HepG2 (cell line): ENCODE data around the gene LCAT. TPM values are rescaled to one million over a fixed set of nuclear protein-coding genes. Genes with fewer than 3 reads are reported as not detected.
A peak's percentile ranks its signal among the peaks of the same experiment; 100 is the strongest.

Experiments
- ATRX ChIP-seq: sonication (generic); formaldehyde crosslinking; IDR thresholded peaks from 2 replicates; pipeline ENCODE4 v1.4.0; 2020; ENCODE audit warnings: missing genetic modification reagents, borderline replicate concordance
- HDAC6 ChIP-seq: fragments of 200-600 bp; sonication (generic); IDR thresholded peaks from 2 replicates; pipeline ENCODE4 v1.7.0; 2017; ENCODE audit warnings: mild to moderate bottlenecking, antibody characterized with exemption, low read length, low read depth
- NFATC3 ChIP-seq: sonication (generic); formaldehyde crosslinking; IDR thresholded peaks from 2 replicates; pipeline ENCODE4 v1.5.1; 2020; ENCODE audit warnings: mild to moderate bottlenecking, missing genetic modification reagents
- PITX1 ChIP-seq: sonication (generic); formaldehyde crosslinking; IDR thresholded peaks from 2 replicates; pipeline ENCODE4 v1.5.1; 2020; ENCODE audit warnings: mild to moderate bottlenecking, missing genetic modification reagents
- SNRNP70 ChIP-seq: fragments of 200-400 bp; formaldehyde crosslinking; IDR thresholded peaks from 2 replicates; pipeline ENCODE4 v1.6.1; 2017; ENCODE audit warnings: mild to moderate bottlenecking, low read depth, low read length, moderate library complexity
- ZBTB1 ChIP-seq: sonication (generic); formaldehyde crosslinking; IDR thresholded peaks from 2 replicates; pipeline ENCODE4 v1.4.0; 2020; ENCODE audit warnings: missing genetic modification reagents, borderline replicate concordance
- ZNF530 ChIP-seq: sonication (generic); formaldehyde crosslinking; IDR thresholded peaks from 2 replicates; pipeline ENCODE4 v1.5.0; 2020; ENCODE audit warnings: low read depth, mild to moderate bottlenecking, missing genetic modification reagents
- ZNF839 ChIP-seq: sonication (generic); formaldehyde crosslinking; IDR thresholded peaks from 2 replicates; pipeline ENCODE4 v1.4.0; 2020; ENCODE audit warnings: missing genetic modification reagents, mild to moderate bottlenecking, borderline replicate concordance
- polyA plus RNA-seq, 8 experiments: library from polyadenylated mRNA; depleted of rRNA in 3 of 8; stranded (reverse) in 7 of 8; unstranded in 1 of 8; fragments of >200 nt; fragmentation: Illumina TruSeq in 4 of 8; extraction: Trizol in 4 of 8; gene quantifications; 2 replicates each; pipeline versions ENCODE4 v1.2.1 to v1.2.3, GENCODE V29; 2011 to 2016; ENCODE audit warnings: low read depth in 4 of 8, missing spikeins in 1 of 8, mixed read lengths in 1 of 8; ENCODE audit not compliant: insufficient read depth in 1 of 8
- total RNA-seq, 5 experiments: library from RNA; depleted of rRNA; stranded (reverse); fragments of >200 nt; fragmentation: Illumina TruSeq; extraction: Trizol; gene quantifications; 2 replicates each; pipeline ENCODE4 v1.2.3, GENCODE V29; 2016; ENCODE audit warnings: low read depth in 1 of 5
- TF ChIP-seq, protein P1 (sequence below): sonication (generic); formaldehyde crosslinking; IDR thresholded peaks from 2 replicates; pipeline ENCODE4 v1.4.0; 2020; ENCODE audit warnings: missing genetic modification reagents
- TF ChIP-seq, protein P2 (sequence below): sonication (generic); formaldehyde crosslinking; IDR thresholded peaks from 2 replicates; pipeline ENCODE4 v1.4.0; 2020; ENCODE audit warnings: missing genetic modification reagents
- TF ChIP-seq, protein P3 (sequence below): sonication (generic); formaldehyde crosslinking; IDR thresholded peaks from 2 replicates; pipeline ENCODE4 v1.5.0; 2020; ENCODE audit warnings: mild to moderate bottlenecking, missing genetic modification reagents, borderline replicate concordance
- TF ChIP-seq, protein P4 (sequence below): sonication (generic); formaldehyde crosslinking; IDR thresholded peaks from 2 replicates; pipeline ENCODE4 v1.4.0; 2020; ENCODE audit warnings: missing genetic modification reagents
- TF ChIP-seq, protein P5 (sequence below): sonication (generic); formaldehyde crosslinking; conservative IDR thresholded peaks from 2 replicates; pipeline ENCODE4 v1.8.0; 2022; ENCODE audit warnings: missing genetic modification reagents
- TF ChIP-seq, protein P6 (sequence below): sonication (generic); formaldehyde crosslinking; conservative IDR thresholded peaks from 2 replicates; pipeline ENCODE4 v1.4.0; 2020; ENCODE audit warnings: missing genetic modification reagents

The LCAT gene
- total and polyA plus RNA-seq, 2 of the 13 experiments (the other 11 are each of a cell fraction or from before 2014, with no cell fraction given): 36.1 to 38.9 TPM

DNA sequence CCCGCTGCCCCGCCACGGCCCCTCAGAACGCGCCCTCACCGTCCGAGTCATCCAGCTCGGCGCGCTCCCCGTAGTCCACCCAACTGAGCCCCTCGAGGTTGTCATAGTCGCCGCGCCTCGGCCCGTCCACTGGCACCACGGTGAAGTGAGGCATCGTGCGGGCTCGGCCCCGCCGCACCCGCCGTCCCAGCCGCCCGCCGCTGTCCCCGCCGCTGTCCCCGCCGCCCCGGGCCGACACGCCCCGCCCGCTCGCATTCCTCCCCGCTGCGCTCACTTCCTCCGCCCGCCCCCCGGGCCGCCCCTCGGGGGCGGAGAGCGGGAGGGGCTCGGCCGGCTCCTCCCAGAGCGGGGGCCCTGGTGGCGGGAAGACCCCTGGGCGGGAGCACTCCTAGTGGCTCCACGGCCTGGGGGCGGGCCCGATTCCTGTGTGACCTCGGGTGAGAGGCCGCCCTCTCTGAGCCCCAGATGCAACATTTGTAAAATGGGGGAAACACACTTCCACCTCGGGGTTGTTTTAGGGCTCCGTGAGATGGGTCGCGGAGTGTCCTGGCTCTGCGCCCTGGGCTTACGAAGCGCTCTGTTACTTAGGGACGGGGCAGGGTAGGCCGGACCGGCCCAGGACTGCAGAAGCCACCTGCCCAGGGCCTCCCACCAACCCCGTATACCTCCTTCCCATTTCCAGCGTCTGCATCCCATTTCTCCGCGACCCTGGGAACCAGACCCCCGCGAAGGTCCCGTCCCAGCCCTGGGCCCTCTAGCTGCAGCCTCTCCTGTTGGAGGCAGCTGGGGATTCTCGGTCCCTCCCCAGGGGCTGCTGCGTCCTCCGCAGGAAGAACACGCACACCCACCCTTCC lies 24.7 kb upstream of the LCAT start, which contains the start of gene SLC12A4 (continued):
- TF ChIP-seq, protein P1, sequence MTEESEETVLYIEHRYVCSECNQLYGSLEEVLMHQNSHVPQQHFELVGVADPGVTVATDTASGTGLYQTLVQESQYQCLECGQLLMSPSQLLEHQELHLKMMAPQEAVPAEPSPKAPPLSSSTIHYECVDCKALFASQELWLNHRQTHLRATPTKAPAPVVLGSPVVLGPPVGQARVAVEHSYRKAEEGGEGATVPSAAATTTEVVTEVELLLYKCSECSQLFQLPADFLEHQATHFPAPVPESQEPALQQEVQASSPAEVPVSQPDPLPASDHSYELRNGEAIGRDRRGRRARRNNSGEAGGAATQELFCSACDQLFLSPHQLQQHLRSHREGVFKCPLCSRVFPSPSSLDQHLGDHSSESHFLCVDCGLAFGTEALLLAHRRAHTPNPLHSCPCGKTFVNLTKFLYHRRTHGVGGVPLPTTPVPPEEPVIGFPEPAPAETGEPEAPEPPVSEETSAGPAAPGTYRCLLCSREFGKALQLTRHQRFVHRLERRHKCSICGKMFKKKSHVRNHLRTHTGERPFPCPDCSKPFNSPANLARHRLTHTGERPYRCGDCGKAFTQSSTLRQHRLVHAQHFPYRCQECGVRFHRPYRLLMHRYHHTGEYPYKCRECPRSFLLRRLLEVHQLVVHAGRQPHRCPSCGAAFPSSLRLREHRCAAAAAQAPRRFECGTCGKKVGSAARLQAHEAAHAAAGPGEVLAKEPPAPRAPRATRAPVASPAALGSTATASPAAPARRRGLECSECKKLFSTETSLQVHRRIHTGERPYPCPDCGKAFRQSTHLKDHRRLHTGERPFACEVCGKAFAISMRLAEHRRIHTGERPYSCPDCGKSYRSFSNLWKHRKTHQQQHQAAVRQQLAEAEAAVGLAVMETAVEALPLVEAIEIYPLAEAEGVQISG: peak; percentile 62
- no peak for TF ChIP-seq ZNF530
- no peak for TF ChIP-seq ZBTB1 (CRISPR knock-in tag)
- no peak for TF ChIP-seq ATRX
- TF ChIP-seq, protein P2, sequence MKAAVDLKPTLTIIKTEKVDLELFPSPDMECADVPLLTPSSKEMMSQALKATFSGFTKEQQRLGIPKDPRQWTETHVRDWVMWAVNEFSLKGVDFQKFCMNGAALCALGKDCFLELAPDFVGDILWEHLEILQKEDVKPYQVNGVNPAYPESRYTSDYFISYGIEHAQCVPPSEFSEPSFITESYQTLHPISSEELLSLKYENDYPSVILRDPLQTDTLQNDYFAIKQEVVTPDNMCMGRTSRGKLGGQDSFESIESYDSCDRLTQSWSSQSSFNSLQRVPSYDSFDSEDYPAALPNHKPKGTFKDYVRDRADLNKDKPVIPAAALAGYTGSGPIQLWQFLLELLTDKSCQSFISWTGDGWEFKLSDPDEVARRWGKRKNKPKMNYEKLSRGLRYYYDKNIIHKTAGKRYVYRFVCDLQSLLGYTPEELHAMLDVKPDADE (CRISPR knock-in tag): 0 out of 2 replicates have a peak, but pooled peaks have one; percentile 40
- TF ChIP-seq, protein P3, sequence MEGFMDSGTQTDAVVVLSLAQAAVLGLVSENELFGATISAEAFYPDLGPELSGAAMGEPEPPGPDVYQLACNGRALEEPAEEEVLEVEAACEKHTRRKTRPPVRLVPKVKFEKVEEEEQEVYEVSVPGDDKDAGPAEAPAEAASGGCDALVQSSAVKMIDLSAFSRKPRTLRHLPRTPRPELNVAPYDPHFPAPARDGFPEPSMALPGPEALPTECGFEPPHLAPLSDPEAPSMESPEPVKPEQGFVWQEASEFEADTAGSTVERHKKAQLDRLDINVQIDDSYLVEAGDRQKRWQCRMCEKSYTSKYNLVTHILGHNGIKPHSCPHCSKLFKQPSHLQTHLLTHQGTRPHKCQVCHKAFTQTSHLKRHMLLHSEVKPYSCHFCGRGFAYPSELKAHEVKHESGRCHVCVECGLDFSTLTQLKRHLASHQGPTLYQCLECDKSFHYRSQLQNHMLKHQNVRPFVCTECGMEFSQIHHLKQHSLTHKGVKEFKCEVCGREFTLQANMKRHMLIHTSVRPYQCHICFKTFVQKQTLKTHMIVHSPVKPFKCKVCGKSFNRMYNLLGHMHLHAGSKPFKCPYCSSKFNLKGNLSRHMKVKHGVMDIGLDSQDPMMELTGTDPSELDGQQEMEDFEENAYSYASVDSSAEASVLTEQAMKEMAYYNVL: peak; percentile 61; the same call in 1 of the 2 replicates
- no peak for TF ChIP-seq SNRNP70
- TF ChIP-seq, protein P4, sequence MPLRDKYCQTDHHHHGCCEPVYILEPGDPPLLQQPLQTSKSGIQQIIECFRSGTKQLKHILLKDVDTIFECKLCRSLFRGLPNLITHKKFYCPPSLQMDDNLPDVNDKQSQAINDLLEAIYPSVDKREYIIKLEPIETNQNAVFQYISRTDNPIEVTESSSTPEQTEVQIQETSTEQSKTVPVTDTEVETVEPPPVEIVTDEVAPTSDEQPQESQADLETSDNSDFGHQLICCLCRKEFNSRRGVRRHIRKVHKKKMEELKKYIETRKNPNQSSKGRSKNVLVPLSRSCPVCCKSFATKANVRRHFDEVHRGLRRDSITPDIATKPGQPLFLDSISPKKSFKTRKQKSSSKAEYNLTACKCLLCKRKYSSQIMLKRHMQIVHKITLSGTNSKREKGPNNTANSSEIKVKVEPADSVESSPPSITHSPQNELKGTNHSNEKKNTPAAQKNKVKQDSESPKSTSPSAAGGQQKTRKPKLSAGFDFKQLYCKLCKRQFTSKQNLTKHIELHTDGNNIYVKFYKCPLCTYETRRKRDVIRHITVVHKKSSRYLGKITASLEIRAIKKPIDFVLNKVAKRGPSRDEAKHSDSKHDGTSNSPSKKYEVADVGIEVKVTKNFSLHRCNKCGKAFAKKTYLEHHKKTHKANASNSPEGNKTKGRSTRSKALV: no peak; the same call in 1 of the 2 replicates
- peak; percentile 65; the same call in 1 of the 2 replicates for TF ChIP-seq PITX1 (CRISPR knock-in tag)
- peak; percentile 82; the same call in 1 of the 2 replicates for TF ChIP-seq ZNF839 (CRISPR knock-in tag)
- no peak for TF ChIP-seq NFATC3
- TF ChIP-seq, protein P5, sequence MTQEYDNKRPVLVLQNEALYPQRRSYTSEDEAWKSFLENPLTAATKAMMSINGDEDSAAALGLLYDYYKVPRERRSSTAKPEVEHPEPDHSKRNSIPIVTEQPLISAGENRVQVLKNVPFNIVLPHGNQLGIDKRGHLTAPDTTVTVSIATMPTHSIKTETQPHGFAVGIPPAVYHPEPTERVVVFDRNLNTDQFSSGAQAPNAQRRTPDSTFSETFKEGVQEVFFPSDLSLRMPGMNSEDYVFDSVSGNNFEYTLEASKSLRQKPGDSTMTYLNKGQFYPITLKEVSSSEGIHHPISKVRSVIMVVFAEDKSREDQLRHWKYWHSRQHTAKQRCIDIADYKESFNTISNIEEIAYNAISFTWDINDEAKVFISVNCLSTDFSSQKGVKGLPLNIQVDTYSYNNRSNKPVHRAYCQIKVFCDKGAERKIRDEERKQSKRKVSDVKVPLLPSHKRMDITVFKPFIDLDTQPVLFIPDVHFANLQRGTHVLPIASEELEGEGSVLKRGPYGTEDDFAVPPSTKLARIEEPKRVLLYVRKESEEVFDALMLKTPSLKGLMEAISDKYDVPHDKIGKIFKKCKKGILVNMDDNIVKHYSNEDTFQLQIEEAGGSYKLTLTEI (CRISPR knock-in tag): no peak
- no peak for TF ChIP-seq HDAC6
- TF ChIP-seq, protein P6, sequence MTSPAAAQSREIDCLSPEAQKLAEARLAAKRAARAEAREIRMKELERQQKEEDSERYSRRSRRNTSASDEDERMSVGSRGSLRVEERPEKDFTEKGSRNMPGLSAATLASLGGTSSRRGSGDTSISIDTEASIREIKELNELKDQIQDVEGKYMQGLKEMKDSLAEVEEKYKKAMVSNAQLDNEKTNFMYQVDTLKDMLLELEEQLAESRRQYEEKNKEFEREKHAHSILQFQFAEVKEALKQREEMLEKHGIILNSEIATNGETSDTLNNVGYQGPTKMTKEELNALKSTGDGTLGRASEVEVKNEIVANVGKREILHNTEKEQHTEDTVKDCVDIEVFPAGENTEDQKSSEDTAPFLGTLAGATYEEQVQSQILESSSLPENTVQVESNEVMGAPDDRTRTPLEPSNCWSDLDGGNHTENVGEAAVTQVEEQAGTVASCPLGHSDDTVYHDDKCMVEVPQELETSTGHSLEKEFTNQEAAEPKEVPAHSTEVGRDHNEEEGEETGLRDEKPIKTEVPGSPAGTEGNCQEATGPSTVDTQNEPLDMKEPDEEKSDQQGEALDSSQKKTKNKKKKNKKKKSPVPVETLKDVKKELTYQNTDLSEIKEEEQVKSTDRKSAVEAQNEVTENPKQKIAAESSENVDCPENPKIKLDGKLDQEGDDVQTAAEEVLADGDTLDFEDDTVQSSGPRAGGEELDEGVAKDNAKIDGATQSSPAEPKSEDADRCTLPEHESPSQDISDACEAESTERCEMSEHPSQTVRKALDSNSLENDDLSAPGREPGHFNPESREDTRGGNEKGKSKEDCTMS: no peak
